ENCODE measurements around the gene LSAMP.

Gene LSAMP

GRCh38 chr3:116045314-116045713, 400.0 kb downstream of the LSAMP start:
- DNase-seq: no peak

- no peak for DNase-seq
These were observed 405.1 kb downstream of the LSAMP start for GRCh38 chr3:116040152-116040551.

GRCh38 chr3:116039651-116039985, 405.7 kb downstream of the LSAMP start:
- DNase-seq: no peak

- no peak for DNase-seq
These were observed 406.2 kb downstream of the LSAMP start for GRCh38 chr3:116038968-116039650.

DNA sequence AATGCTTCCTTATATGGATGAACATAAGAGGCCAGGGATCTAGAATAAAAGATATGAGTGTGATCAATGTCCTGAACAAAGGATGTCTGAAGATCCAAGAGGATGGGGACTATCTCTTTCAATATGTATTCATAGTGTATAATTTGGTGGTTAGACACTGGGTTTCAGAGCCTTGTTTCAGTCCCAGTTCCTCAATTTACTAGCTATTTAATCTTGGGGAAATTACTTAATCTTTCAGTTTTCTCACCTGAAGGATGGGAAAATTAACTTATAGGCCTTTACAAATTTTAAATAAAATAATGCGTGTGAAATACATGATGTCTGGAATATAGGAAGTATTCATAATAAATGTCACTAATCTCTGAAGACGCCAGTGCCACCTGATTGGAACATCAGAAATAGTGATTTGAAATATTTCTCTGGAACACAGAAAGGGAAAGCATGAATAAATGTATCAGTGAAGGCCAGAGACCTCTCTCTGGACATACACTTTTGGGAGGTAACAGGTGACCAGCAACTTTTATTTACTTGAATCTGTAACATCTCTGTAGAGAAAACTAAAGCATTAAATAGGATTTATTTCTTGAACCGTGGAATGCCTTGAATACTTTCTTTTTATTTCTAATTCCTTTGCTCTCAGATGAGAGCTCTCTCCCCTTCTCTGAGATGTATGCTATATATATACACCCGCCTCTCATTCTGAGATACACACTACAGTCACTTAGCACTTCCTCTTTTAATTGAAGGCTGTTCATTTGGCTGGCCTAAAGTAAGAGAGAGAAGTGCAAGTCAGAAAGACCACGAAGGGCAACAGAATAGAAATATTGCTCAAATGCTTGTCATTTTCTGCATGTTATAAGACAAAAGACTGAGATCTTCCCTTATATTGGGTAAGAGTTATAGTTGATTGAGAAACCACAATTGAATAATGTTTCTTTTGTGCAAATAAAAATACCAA, 407.1 kb downstream of the LSAMP start:
- no peak for DNase-seq

DNA sequence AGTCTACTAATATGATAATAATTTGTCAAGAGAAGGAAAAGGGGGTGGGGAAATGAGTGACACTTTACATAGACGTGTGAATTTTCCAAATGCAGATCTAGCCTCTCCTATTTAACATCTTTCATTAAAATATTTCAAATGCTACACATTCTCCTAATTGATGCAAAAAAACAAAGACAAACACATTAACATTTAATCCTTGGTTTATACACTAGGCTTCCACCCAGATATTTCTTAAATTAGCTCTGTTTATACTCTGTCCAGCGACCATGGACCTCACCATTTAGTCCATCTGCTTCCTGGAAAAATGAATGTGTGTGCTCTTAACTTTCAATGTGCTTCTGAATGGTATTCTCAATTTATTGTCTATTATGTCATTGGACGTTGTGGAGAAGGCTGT, 409.9 kb downstream of the LSAMP start:
- no peak for DNase-seq

GRCh38 chr3:116034794-116035193, 410.5 kb downstream of the LSAMP start:
- peak; percentile 2 for DNase-seq

DNA sequence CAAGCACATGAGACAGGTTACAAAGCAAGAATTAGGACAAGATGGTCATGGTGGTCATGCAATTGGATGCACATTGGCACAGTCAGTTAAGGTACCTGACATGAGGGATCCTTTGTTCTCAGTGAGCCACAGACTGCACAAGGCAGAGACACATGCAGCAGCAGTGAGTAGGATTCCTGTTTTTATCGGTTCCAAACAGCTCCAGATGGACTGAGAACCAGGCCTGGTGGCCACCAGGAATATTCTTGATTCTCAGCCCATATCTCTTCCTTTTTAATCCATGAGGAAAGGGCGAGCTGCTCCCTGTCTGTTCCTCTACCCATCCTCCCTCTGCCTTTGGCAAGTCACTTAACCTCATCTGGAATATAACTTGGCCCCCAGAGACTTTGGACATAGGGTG, 411.2 kb downstream of the LSAMP start:
- no peak for DNase-seq

DNA sequence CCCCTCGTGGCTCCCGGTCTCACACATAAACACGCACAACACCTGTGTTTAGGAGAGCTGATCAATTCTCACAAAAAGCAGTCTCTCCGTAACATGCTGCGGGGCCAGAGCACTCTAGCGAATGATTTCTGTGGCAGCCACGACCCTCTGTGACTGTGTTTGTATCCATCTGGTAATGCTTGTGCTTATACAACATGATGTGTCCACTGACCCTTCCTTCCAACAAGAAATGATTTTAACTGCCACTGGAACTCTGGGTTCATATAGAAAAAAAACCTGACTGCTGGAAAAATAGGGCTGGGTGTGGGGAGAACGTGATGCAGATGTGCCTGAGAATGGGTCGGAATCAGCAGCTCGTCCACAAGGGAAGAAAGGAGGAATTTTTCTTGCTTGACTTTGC, 411.8 kb downstream of the LSAMP start:
- no peak for DNase-seq

- DNase-seq: no peak
These were observed 413.1 kb downstream of the LSAMP start for GRCh38 chr3:116032176-116032575.

DNA sequence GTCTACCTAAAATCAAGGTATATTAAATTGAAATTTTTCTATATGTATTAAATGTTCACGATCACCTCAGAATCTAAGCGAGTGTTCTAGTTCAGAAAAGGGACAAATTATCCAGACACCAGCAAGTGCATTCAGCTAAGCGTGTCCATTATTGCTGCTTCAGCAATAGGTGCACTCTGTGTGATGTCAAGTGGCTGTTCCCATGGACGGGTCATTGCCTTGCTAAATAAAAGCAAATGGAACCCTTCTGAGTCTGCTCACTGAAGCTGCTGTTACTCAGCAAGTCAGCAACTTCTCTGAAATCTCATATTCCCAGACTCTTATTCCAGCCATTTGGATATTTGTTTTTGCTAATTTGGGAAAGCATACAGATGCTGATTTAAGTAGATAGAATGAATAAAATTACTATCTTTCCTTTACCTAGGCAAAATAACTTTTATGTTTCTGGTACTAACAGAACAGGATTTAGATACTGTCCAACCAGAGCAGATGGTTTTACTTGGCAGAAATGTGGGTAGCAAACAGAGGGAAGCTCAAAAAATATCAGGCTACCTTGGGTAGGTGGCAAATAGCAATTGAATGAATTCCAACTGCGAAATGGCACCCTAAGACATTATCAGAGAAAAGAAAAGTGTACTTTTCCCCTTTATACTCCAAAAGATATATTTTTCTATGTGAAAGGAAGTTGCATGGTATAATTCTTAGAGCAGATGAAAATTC, 415.0 kb downstream of the LSAMP start:
- no peak for DNase-seq

DNA sequence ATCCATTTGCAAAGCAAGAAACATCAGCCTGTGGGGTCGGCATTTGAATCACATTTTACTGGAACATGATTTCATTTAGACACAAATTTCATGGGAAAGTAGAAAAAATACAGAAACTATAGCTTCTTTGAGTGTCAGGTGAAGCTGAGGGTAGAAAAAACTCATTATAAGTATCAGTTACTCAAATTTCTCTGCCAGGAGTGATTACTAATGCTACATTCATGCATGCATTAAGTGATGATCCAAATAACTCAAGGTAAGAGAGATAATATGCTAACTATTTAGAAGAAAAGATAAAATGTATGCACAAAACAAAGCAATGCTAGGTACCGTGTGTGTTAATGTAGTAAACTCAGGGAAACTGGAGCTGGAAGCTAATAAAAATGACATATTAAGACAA, 416.0 kb downstream of the LSAMP start:
- no peak for DNase-seq

- DNase-seq: no peak
These were observed 417.1 kb downstream of the LSAMP start for GRCh38 chr3:116028157-116028556.

- no peak for DNase-seq
These were observed 424.3 kb downstream of the LSAMP start for GRCh38 chr3:116020989-116021388.

- no peak for DNase-seq
These were observed 424.8 kb downstream of the LSAMP start for GRCh38 chr3:116020495-116020894.

DNA sequence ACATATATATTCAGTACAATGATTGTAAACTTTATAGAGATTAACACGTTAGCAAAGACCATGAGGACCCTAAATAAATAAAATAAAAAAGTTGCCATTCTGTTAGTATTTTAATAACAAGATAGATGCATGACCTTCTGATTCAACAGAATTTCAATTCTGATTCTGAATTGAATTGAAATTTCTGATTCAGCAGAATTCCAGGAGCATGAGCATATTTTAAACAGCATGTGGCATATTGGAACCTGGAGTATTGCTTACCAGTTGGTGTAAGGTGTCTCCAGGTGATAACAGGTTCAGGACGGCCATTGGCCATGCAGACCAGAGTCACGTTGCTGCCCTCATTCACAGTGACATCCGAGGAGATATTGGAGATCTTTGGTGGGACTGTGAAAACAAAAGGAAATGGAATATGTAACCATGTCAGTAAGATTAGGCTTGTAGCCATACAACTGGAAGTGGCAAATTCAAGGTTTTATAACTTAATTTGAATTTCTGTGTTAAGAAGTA, 426.0 kb downstream of the LSAMP start:
- DNase-seq: no peak

DNA sequence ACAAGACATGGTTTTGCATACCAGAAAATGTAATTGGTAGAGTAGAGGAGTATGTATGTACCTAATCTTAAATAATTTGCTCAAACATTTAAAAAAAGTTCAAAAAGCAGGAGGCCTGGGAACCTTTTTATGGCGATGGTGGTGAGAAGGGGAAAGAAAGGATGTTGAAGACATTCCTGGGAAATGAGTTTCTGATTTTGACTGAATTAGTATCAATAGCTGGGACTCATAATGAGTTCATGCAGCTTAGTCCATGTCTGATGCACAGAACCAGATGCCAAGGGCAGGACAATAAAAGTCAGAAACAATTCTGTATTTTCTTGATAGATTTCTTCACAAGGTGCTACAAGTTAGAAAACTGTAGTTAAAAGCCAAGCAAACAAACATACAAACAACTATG, 426.6 kb downstream of the LSAMP start:
- DNase-seq: no peak

- no peak for DNase-seq
These were observed 429.4 kb downstream of the LSAMP start for GRCh38 chr3:116015931-116016330.

GRCh38 chr3:116007000-116007399, 438.3 kb downstream of the LSAMP start:
- DNase-seq: no peak

- no peak for DNase-seq
These were observed 439.9 kb downstream of the LSAMP start for GRCh38 chr3:116005404-116005803.

- DNase-seq: no peak
These were observed 443.1 kb downstream of the LSAMP start for GRCh38 chr3:116002235-116002634.

GRCh38 chr3:116001151-116001621, 444.1 kb downstream of the LSAMP start:
- no peak for DNase-seq

- DNase-seq: no peak
These were observed 445.0 kb downstream of the LSAMP start for GRCh38 chr3:116000311-116000710.

Data from NCI-H748 treated with DMSO at 0.1 percent for 48 hours (cell line).